HG02885 (cell line): ENCODE data around the gene TSLP.

Experiments
- ATAC-seq: cut with Tn5 transposase; IDR thresholded peaks from one replicate; pipeline ENCODE4 v1.9.1; 2021; ENCODE audit warnings: mild to moderate bottlenecking; ENCODE audit not compliant: unreplicated experiment, poor library complexity

Gene TSLP

DNA sequence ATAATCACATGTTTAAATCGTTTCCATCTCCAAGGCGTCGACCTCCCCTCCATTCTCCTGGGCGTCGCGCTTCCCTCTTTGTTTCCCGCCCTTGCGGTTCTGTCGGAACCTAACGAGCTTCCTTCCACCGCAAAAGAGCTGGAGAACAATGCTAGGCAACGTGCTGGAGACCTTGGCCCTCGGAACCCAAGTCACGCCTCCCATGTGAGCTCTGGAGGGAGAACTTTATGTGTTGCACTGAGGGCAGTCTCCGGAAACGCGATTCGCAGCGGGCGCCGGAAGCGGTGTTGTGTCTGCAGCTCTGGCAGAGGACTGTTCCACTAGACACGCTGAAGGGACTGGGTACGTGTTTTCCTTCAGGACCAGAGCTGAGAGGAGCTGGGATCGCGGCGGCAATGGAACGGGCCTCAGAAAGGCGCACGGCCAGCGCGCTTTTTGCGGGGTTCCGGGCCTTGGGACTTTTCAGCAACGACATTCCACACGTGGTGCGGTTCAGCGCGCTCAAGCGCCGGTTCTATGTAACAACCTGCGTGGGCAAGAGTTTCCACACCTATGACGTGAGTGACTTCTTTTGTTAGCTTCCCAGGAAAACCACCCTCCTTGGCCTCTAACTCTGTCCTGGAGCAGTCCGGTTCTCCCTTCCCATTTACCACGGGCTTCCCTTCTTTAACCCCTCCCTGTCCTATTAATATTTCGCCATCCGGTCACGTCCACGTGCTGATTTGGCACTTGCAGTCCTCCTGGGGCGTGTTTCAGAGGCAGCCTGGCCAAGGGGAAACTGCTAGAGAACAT is 20.7 kb downstream of the TSLP start, which contains the start of gene WDR36:
Gene WDR36, plus strand, starts transcription at position 287 of the 792 bp plus-strand sequence. Its CDS starts 109 bp downstream, at position 396.
- peak; percentile 93 for ATAC-seq

DNA sequence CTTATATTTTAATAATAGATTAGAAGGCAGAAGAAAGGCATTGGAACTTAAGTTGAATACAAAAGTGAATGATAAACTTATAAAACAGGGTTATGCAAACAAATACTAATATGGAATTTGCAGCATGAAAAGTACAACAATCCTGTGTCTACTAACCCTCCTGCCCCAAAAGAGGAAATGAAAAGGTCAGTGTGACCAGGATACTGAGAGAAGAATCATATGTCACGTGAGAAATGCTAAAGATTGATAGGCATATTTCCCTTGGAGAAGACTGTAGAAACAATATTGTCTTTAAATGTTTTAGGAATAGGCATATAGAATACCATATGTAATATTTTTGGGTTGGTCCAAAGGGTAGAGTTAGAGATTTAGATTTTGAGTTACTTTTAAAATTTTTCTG is 24.5 kb downstream of the TSLP start:
- no peak for ATAC-seq

DNA sequence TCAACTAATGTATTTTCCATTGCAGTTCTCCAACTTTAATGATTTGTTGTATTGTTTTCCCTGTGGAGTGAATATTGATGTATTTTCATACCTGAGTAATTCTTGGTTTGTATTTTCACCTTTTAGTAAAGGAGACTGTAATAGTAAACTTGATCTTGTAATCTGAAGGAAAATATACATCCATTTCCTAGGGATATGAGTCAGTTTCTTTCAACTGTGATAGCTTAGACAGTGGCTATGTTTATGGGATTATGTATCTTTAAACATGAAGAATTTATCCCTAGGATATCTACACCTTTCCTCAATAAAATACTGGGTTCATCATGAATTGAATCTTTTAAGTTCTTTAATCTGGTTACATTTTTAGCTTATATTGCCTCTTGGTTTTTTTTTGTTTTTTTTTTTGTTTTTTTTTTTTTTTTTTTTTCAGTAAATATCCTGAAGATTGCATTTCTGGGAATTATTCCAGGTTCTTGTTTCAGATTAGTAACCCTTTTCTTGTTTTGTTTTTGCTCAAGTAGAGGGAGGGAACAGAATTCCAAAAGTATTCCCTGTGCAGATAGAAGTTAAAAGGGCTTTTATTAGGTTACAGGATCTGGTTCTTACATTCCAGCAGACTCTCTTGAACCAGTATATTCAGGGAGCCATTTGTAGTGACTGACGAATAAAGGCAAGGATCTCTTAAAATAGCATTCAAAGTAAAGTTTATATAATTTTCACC is 27.7 kb downstream of the TSLP start:
- ATAC-seq, result no peak

DNA sequence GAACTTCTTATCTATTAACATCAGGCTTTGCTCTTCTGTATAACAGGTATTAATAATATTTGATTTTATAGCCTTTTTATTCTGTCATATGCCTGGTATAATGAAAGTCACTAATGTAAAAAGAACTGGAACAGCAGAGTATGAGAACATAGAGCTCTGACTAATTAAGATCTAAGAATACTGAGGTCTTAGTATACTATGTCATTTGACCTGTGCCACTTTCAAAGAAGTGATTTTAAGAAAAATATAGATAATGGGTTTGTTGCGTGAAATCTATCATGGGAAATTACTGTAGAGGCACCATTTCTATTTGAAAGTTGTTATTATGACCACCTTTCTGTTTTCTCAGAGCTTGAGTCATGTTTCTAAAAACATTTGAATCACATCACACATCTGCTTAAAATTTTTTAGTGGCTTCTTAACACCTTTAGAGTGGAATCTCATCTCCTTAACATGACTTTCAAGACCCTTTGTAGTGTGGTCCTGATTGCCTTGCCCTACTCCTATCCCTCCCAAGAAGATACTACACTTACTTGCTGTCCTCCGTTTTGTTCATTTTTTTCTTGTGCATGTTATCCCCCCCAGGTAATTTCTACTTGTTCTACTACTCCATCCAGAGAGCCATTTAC is 34.9 kb downstream of the TSLP start:
- ATAC-seq, result no peak

DNA sequence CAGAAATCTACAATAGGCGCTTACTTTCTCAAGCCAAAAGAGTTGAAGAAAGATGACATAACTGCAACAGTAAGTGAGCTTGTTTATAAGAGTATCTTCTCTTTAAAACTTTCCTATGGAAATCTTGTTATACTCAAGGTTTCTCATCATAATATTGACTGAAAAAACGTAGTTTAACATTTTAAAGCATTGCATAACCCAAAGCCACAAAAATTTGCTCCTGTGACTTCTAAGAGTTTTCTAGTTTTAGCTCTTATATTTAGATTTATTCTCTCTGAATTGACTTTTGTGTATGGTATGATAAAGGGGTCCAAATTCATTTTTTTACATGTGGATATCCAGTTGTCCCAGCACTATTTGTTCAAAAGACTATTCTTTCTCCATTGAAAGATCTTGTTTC is 35.9 kb downstream of the TSLP start:
- ATAC-seq, result no peak

DNA sequence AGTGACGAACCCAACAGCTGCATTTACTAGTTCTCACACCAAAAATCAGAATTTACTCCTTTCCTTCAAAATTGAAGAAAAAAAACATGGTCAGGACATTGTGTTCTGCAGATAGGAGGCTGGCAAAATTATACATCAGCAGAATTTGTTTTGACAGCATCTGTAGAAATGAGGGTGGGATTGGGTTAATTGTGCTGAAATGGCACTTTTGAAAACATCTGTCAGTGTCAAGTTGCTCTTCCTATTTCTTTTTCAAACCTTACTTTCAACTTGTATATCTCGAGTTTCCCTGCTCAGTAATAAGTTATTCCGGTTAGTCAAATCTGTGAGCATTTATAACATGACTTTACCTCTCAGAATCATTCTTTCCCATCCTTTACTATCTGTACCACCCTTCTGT is 40.4 kb downstream of the TSLP start:
- no peak for ATAC-seq

DNA sequence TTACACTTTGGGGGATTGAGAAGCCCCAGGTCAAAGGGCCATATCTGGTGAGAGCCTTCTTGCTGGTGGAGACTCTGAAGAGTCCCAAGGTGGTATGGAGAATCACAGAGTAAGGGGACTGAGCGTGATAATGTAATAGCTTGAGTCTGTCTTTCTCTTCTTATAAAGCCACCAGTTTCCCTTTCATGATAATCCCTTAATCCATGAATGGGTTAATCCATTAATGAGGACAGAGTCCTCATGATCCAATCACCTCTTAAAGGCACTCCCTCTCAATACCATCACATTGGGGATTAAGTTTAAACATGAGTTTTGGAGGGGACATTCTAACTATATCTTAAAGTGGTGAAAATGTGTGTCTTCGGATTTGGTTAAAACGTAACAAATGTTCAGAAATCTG is 42.2 kb downstream of the TSLP start:
- ATAC-seq, result no peak

DNA sequence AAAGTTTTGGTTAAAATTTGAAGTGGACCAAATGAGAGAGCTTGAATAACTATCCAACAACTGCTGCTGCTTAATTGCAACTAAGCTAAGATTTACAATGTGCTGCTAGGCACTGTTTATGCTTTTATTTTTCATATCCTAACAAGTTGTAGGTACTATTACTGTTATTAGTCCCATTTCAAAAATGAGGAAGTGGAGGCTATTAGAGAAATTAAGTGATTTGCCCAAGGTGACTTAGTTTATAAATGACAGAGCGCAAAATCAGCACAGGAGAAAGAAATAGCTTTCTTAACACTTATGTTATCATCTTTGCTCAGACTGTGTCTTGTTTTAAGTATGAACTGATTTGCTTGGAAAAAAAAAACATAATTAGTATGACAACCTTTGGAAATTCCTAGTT is 43.7 kb downstream of the TSLP start:
- ATAC-seq, result no peak

DNA sequence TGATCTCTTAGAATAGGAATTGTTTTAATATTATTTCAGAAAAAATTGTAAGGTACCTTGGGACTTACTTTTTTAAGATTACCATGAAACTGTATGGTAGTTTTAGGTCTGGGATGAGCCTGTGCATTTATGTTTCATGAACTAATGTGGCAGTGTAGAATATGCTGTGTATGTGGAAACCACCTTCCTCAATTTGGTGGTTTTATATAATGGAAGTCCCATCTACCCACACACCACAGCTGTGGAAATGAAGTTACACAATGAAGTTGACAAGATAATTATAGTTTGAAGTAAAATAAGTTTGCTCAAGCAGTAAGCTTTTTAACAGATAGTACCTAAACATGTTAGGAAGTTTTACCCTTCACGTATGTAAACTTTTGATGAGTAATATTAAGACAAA is 45.0 kb downstream of the TSLP start:
- ATAC-seq, result peak; percentile 47

DNA sequence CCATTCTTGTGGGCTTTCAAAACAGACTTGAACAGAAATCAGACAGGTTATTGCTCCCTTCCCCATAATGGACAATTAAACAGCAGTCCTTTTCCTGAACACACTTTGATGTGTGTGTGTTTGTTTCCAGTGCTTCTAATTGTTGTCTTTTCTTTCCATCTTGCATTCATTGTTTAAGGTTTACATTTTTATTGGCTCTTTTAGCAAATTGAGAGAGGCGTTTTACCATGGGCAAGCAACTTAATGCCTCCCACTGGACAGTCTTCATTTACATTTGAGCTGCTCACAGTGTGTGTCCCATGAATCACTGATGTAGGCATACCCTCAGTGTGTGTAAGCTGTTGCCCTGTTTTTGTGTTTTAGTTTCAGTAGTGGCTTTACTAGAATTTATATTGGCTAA is 45.6 kb downstream of the TSLP start:
- ATAC-seq, result no peak

DNA sequence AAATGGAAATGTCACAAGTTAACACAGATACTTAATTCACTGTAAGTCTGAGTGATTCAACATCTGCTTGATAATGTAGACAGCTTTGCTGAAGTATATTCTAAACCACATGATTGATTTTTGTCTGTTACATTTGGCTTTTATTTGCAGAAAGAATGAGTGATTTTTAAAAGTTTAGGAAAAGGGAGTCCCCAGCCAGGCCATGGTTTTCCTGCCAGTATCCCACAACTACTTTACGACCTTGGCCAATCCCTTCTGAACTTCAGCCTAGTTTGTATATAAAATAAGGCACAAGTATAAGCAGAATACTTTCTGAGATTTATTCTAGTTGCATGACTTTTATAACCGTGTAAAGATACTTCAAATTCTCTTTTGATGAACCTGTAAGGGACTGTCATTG is 47.7 kb downstream of the TSLP start:
- ATAC-seq, result no peak

DNA sequence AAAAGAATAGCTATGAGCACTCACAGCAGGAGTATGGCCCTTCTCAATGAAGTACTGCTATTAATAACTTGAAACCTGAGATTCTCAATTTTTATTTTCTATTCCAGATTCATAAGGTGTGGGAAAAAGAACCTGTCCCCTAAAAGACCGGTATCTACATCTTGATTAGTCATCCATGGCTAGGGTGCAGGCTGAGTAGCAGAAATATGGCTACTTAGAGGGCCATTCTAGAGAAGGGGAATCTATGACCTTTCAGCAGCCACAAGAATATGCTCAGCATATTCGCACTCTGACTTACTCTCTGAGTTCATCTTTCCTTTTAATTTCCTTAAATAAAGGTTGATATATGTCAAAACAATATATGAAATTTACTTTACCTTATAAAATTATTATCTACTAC is 48.3 kb downstream of the TSLP start:
- ATAC-seq, result peak; percentile 44

DNA sequence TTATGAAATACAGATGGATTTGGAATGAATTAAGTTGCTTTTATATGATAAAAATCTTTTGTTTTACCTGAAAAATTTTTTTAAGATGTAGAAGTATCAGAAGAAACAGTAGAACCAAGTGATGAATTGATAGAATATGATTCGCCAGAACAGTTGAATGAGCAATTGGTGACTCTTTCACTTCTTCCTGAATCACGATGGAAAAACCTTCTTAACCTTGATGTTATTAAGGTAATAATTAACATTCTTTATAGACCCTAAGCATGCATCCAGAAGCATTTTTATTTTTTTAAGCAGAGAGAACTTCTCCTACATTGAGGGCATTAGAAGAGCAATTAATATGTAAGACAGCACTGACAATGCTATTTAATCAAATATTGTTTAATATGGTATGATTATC is 49.4 kb downstream of the TSLP start:
- no peak for ATAC-seq

DNA sequence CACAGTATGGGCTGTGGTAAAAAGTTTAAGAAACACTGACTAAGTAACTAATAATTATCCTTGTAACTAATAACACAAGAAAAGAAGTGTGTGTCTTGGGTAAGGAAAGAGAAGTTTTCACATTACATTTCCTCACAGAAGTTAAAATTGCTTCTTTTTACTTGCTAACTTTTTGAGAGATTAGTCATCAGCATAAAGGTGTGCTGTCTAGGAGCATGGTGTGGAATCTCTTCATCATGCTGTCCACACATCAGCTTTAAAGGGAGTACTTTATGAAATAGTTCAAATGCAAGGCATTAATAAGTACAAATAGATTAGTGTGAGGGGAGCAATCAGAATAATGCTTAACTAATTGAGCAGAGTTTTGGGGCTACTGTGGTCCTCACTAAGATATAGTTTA is 50.4 kb downstream of the TSLP start:
- no peak for ATAC-seq

DNA sequence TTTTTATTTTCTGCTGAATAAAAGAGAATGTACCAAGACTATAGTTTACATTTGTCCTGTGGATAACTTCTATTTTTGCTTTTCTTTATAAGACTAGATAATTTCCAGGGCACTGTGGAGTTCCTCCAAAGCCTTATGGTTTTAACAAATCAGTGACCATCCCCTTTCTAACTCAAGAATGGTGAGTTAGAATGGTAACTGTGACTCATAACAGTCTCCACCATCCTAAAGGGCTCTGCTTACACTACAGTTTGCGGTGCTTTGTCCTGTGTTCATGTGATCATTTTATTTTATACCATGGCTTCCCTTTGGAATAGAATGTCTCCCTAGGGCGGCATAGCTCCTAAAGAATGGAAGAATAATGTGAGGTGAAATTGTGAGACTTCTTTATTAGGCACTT is 50.9 kb downstream of the TSLP start:
- peak; percentile 73 for ATAC-seq

DNA sequence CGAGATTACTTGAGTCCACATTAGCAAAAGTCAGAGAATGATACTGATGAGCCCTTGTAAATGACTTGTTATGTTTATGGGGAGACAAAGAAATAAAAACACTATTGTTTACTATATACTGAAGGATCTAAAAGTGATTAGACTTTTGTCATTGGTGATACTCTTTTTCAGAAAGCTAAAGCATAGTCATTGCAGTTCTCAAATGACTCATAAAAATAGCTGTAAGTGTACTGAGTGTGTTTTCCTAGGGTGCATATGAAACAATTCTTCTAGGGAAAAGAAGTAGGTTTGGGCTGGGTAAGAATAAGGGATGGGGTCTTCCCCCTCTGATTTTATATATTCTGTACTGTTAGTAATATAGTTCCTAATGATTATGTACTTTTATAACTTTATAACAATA is 53.3 kb downstream of the TSLP start:
- ATAC-seq, result no peak

DNA sequence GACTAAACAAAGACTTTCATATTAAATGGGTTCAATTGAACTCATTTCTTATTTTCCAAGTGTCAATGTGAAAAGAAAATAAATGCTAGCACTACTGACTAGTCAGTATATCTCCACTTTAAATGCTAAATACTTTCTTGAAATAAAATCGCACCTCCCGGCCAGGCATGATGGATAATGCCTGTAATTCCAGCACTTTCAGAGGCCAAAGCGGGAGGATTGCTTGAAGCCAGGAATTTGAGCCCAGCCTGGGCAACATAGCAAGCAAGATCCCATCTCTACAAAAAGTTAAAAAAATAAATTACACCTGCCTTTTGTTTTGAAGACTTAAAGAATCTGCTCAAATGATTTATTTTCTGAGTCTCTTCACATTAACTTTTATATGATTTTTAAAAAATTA is 55.4 kb downstream of the TSLP start:
- no peak for ATAC-seq
